ENCODE data around the gene IL22. TPM values are rescaled to one million over a fixed set of nuclear protein-coding genes. Genes with fewer than 3 reads are reported as not detected.

Gene IL22
- total and polyA plus RNA-seq, 7 experiments from 2014 or later, result 1.8 TPM; not detected in 6

- H3K36me3 ChIP-seq (ENCODE audit: control insufficient read depth in 2 of 3, insufficient read depth in 3 of 3, low read length in 3 of 3), result no peaks in the 10 kb centered on the region
- ATAC-seq, result no peak
- Mint-ChIP-seq H3K4me1 (peaks cover 12 to 45% (median 27%) of the 10 kb centered on the region in 7 donors), H3K9me3 (no peaks in the 10 kb centered on the region), H3K4me3 (no peak overlapping the region), H3K36me3 (peaks cover 0 to 5% (median 0%) of the 10 kb centered on the region in 5 donors), H3K27me3 (no peaks in the 10 kb centered on the region), H3K27ac (no peak overlapping the region)
- no peaks in the 10 kb centered on the region for H3K27me3 ChIP-seq (ENCODE audit: control insufficient read depth in 2 of 2, insufficient read depth in 2 of 2, low read length in 2 of 2)
- intact Hi-C loops (cut with micrococcal nuclease), result loop anchor here in 1 of 2 donors (5.0 to 10.0 kb wide), 2 partner anchors 221 to 513 kb away; partner anchors contain the start of gene SLC35E3
- H3K4me3 ChIP-seq (ENCODE audit: low read length), result no peak overlapping the region
- ChIA-PET CTCF (interaction anchor here (1.4 to 2.7 kb wide), 2 partner anchors 9 to 85 kb away, joined by 5 to 12 read pairs; no protein-coding TSS in a partner anchor), POLR2A (interaction anchor here (0.7 to 1.5 kb wide), 2 partner anchors 9 to 50 kb away, joined by 3 to 6 read pairs; no protein-coding TSS in a partner anchor)
- no peak for DNase-seq
- H3K9me3 ChIP-seq (ENCODE audit: control insufficient read depth in 2 of 3, low read length in 3 of 3), result no peaks in the 10 kb centered on the region
- no peak overlapping the region for H3K27ac ChIP-seq (ENCODE audit: low read depth, low read length)
- H3K4me1 ChIP-seq (ENCODE audit: control insufficient read depth in 2 of 2, insufficient read depth in 2 of 2, low read length in 2 of 2), result peaks cover 5 to 6% of the 10 kb centered on the region in 2 donors
Observed at GRCh38 chr12:68231691-68232090, 21.7 kb downstream of the IL22 start.

- Histone ChIP-seq H3K27ac (ENCODE audit: low read depth, low read length) (no peak overlapping the region), H3K9me3 (ENCODE audit: control insufficient read depth in 2 of 3, low read length in 3 of 3) (no peaks in the 10 kb centered on the region), H3K27me3 (ENCODE audit: control insufficient read depth in 2 of 2, insufficient read depth in 2 of 2, low read length in 2 of 2) (no peaks in the 10 kb centered on the region), H3K4me3 (ENCODE audit: low read length) (no peak overlapping the region), H3K4me1 (ENCODE audit: control insufficient read depth in 2 of 2, insufficient read depth in 2 of 2, low read length in 2 of 2) (peaks cover 3% of the 10 kb centered on the region in 2 donors), H3K36me3 (ENCODE audit: control insufficient read depth in 2 of 3, insufficient read depth in 3 of 3, low read length in 3 of 3) (no peaks in the 10 kb centered on the region)
- Mint-ChIP-seq H3K4me1 (peaks cover 9 to 47% (median 22%) of the 10 kb centered on the region in 7 donors), H3K36me3 (peaks cover 0 to 6% (median 0%) of the 10 kb centered on the region in 5 donors), H3K9me3 (no peaks in the 10 kb centered on the region), H3K4me3 (no peak overlapping the region), H3K27me3 (no peaks in the 10 kb centered on the region), H3K27ac (no peak overlapping the region)
- no peak for DNase-seq
- intact Hi-C loops (cut with micrococcal nuclease), result loop anchor here in 1 of 2 donors (5.0 to 10.0 kb wide), 2 partner anchors 221 to 514 kb away; partner anchors contain the start of gene SLC35E3
- ChIA-PET POLR2A (interaction anchor here (0.7 to 1.5 kb wide), 2 partner anchors 10 to 50 kb away, joined by 3 to 6 read pairs; no protein-coding TSS in a partner anchor), CTCF (interaction anchor here (1.4 to 2.7 kb wide), 2 partner anchors 8 to 86 kb away, joined by 5 to 12 read pairs; no protein-coding TSS in a partner anchor)
- ATAC-seq, result no peak
Observed at GRCh38 chr12:68231229-68231628, 22.2 kb downstream of the IL22 start.

- no peak overlapping the region for H3K27ac Mint-ChIP-seq
- CTCF ChIA-PET, result no interaction called here
Observed at GRCh38 chr12:68229956-68230355, 23.4 kb downstream of the IL22 start.

GRCh38 chr12:68227356-68227755 is 26.0 kb downstream of the IL22 start:
- CTCF ChIA-PET, result no interaction called here

More at GRCh38 chr12:68229956-68230355, 23.4 kb downstream of the IL22 start:
- Histone ChIP-seq H3K4me1 (ENCODE audit: control insufficient read depth in 2 of 2, insufficient read depth in 2 of 2, low read length in 2 of 2) (no peaks in the 10 kb centered on the region), H3K36me3 (ENCODE audit: control insufficient read depth in 2 of 3, insufficient read depth in 3 of 3, low read length in 3 of 3) (no peaks in the 10 kb centered on the region), H3K27ac (ENCODE audit: low read depth, low read length) (no peak overlapping the region), H3K4me3 (ENCODE audit: low read length) (no peak overlapping the region), H3K27me3 (ENCODE audit: control insufficient read depth in 2 of 2, insufficient read depth in 2 of 2, low read length in 2 of 2) (no peaks in the 10 kb centered on the region), H3K9me3 (ENCODE audit: control insufficient read depth in 2 of 3, low read length in 3 of 3) (no peaks in the 10 kb centered on the region)
- intact Hi-C loops (cut with micrococcal nuclease), result loop anchor here in 1 of 2 donors (5.0 to 10.0 kb wide), 2 partner anchors 222 to 515 kb away; partner anchors contain the start of gene SLC35E3
- Mint-ChIP-seq H3K4me3 (no peak overlapping the region), H3K27me3 (no peaks in the 10 kb centered on the region), H3K36me3 (peaks cover 0 to 6% (median 0%) of the 10 kb centered on the region in 5 donors), H3K9me3 (no peaks in the 10 kb centered on the region), H3K4me1 (peaks cover 2 to 46% (median 12%) of the 10 kb centered on the region in 7 donors)
- DNase-seq, result no peak
- POLR2A ChIA-PET, result no interaction called here
- ATAC-seq, result no peak

DNA sequence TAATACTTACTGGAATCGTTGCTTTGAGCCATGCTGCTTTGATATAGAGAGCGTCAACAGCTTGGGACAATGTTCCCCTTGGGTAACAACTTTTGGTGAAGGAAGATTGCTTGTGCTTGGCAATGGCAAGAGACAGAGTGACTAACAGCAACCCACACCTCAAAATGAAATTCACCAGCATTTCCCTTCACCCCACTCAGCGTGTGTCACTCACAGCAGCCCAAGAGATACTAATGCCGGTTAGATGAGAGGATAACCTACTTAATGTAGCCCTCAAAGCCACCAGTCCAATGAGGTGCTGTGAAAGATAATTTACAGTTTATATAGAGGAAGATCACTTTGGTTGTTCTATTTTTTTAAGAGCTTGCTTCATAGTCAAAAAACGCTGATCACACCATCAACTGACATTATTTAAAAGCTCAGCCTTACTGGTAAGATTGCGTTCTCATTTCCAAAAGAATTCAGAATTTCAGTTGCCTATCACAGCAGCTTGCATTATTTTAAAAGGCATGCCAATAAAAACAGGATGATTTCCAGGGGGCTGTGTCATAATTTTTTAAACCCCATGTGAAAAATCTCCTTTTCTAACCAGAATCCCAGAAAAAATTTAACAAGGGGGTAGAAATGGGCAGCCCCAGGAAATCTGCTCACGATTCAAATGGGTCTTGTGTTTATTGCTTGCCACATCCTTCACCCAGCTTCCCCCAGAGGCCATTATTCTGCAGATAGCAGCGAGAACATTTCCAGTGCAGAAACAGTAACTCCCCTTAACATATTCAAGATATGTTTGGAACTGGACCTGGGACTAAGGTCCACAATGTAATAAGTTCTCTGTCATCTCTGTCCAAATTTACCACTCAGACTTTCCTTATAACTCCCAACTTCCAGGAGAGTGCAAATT is 27.6 kb downstream of the IL22 start, which contains the start of gene IL26:
IL26 (minus strand) TSS at position 235 of the 901 bp plus-strand sequence; CDS start at position 181, 54 bp downstream.
- Histone ChIP-seq H3K4me3 (ENCODE audit: low read length) (no peak within 1 kb of the TSS), H3K9me3 (ENCODE audit: control insufficient read depth in 2 of 3, low read length in 3 of 3) (no peaks in the 10 kb centered on the region), H3K36me3 (ENCODE audit: control insufficient read depth in 2 of 3, insufficient read depth in 3 of 3, low read length in 3 of 3) (no peaks in the 10 kb centered on the region), H3K4me1 (ENCODE audit: control insufficient read depth in 2 of 2, insufficient read depth in 2 of 2, low read length in 2 of 2) (no peaks in the 10 kb centered on the region), H3K27me3 (ENCODE audit: control insufficient read depth in 2 of 2, insufficient read depth in 2 of 2, low read length in 2 of 2) (no peaks in the 10 kb centered on the region), H3K27ac (ENCODE audit: low read depth, low read length) (no peak within 1 kb of the TSS)
- intact Hi-C loops (cut with micrococcal nuclease), result no loop called here
- H3K4me1 Mint-ChIP-seq, result peaks cover 6 to 39% (median 6%) of the 10 kb centered on the region in 7 donors
- peaks cover 0 to 5% (median 0%) of the 10 kb centered on the region in 5 donors for H3K27me3 Mint-ChIP-seq
- no peak within 1 kb of the TSS for H3K4me3 Mint-ChIP-seq
- H3K9me3 Mint-ChIP-seq, result no peaks in the 10 kb centered on the region
- CTCF ChIA-PET, result interaction anchor here (0.6 to 4.3 kb wide), 2 partner anchors 86 to 90 kb away, joined by 3 to 67 read pairs; no protein-coding TSS in a partner anchor
- POLR2A ChIA-PET, result interaction anchor here (0.6 kb wide), 1 partner anchor 571 kb away, joined by 3 read pairs; no protein-coding TSS in a partner anchor
- DNase-seq (no peak), ATAC-seq (no peak)
- peak within 1 kb of the TSS in 1 of 9 donors; percentile 11 for H3K27ac Mint-ChIP-seq
- peaks cover 0 to 4% (median 0%) of the 10 kb centered on the region in 5 donors for H3K36me3 Mint-ChIP-seq

More at GRCh38 chr12:68227356-68227755, 26.0 kb downstream of the IL22 start:
- Histone ChIP-seq H3K36me3 (ENCODE audit: control insufficient read depth in 2 of 3, insufficient read depth in 3 of 3, low read length in 3 of 3) (no peaks in the 10 kb centered on the region), H3K27me3 (ENCODE audit: control insufficient read depth in 2 of 2, insufficient read depth in 2 of 2, low read length in 2 of 2) (no peaks in the 10 kb centered on the region), H3K9me3 (ENCODE audit: control insufficient read depth in 2 of 3, low read length in 3 of 3) (no peaks in the 10 kb centered on the region), H3K4me3 (ENCODE audit: low read length) (no peak overlapping the region), H3K27ac (ENCODE audit: low read depth, low read length) (no peak overlapping the region), H3K4me1 (ENCODE audit: control insufficient read depth in 2 of 2, insufficient read depth in 2 of 2, low read length in 2 of 2) (no peaks in the 10 kb centered on the region)
- Mint-ChIP-seq H3K4me1 (peaks cover 6 to 44% (median 6%) of the 10 kb centered on the region in 7 donors), H3K36me3 (peaks cover 0 to 4% (median 0%) of the 10 kb centered on the region in 5 donors), H3K9me3 (no peaks in the 10 kb centered on the region), H3K27me3 (no peaks in the 10 kb centered on the region), H3K27ac (no peak overlapping the region), H3K4me3 (no peak overlapping the region)
- intact Hi-C loops (cut with micrococcal nuclease), result no loop called here
- POLR2A ChIA-PET, result interaction anchor here (1.0 kb wide), 1 partner anchor 51 kb away, joined by 3 read pairs; no protein-coding TSS in a partner anchor
- ATAC-seq (no peak), DNase-seq (no peak)

- ATAC-seq (no peak), DNase-seq (no peak)
- no peaks in the 10 kb centered on the region for H3K36me3 ChIP-seq (ENCODE audit: control insufficient read depth in 2 of 3, insufficient read depth in 3 of 3, low read length in 3 of 3)
- Mint-ChIP-seq H3K9me3 (no peaks in the 10 kb centered on the region), H3K27me3 (peaks cover 0 to 5% (median 0%) of the 10 kb centered on the region in 5 donors), H3K4me3 (no peak overlapping the region), H3K4me1 (peaks cover 6 to 35% (median 6%) of the 10 kb centered on the region in 7 donors), H3K36me3 (peaks cover 0 to 3% (median 0%) of the 10 kb centered on the region in 5 donors), H3K27ac (no peak overlapping the region)
- H3K27me3 ChIP-seq (ENCODE audit: control insufficient read depth in 2 of 2, insufficient read depth in 2 of 2, low read length in 2 of 2), result no peaks in the 10 kb centered on the region
- CTCF ChIA-PET, result interaction anchor here (2.7 to 4.3 kb wide), 2 partner anchors 91 to 96 kb away, joined by 21 to 67 read pairs; no protein-coding TSS in a partner anchor
- H3K9me3 ChIP-seq (ENCODE audit: control insufficient read depth in 2 of 3, low read length in 3 of 3), result no peaks in the 10 kb centered on the region
- H3K4me3 ChIP-seq (ENCODE audit: low read length), result no peak overlapping the region
- POLR2A ChIA-PET, result no interaction called here
- intact Hi-C loops (cut with micrococcal nuclease), result loop anchor here in 1 of 2 donors (5.0 kb wide), 1 partner anchor 583 kb away; the partner anchor contains the start of gene MDM2
- H3K4me1 ChIP-seq (ENCODE audit: control insufficient read depth in 2 of 2, insufficient read depth in 2 of 2, low read length in 2 of 2), result no peaks in the 10 kb centered on the region
- no peak overlapping the region for H3K27ac ChIP-seq (ENCODE audit: low read depth, low read length)
Observed at GRCh38 chr12:68224613-68225285, 28.7 kb downstream of the IL22 start.

All from naive thymus-derived CD4-positive, alpha-beta T cell (primary cell).